ENCODE measurements around the gene HDAC5.

GRCh38 chr17:44088254-44088653 lies 35.2 kb downstream of the HDAC5 start:
- TF ChIP-seq CTCF (IDR thresholded peaks at IDR 0.05; ENCODE audit: borderline replicate concordance, extremely low read depth, low read length, poor library complexity, severe bottlenecking): no peak
- TF ChIP-seq EZH2 (IDR thresholded peaks at IDR 0.05; ENCODE audit: borderline replicate concordance, low read depth, low read length, severe bottlenecking): no peak

Data from DND-41 (cell line).